ENCODE data around the gene PQBP1. TPM values are rescaled to one million over a fixed set of nuclear protein-coding genes. Genes with fewer than 3 reads are reported as not detected.

PQBP1 gene
- total RNA-seq, 1 donor from 2014 or later, result 120 TPM

DNA sequence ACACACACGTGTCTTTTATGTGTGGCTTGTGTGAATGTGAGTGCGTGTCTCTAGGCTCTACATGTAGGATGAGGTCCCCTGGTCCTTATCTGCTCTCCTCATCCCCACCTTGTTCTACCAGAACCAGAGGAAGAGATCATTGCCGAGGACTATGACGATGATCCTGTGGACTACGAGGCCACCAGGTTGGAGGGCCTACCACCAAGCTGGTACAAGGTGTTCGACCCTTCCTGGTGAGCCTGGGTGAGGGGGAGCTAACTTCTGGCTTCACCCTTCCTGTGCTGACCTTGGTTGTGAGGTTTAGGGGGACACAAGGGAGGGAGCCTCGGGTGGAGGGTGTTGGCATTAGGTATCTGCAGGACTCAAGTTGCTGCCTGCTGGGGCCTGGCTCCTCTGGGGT is 3.3 kb downstream of the PQBP1 start:
- Mint-ChIP-seq H3K27ac (ENCODE audit: unreplicated experiment) (no peak overlapping the region), H3K27me3 (ENCODE audit: unreplicated experiment) (peaks cover 5% of the 10 kb centered on the region), H3K9me3 (ENCODE audit: unreplicated experiment) (peaks cover 4% of the 10 kb centered on the region), H3K4me1 (ENCODE audit: low read depth, unreplicated experiment) (peaks cover 7% of the 10 kb centered on the region), H3K36me3 (ENCODE audit: unreplicated experiment) (no peaks in the 10 kb centered on the region), H3K4me3 (ENCODE audit: unreplicated experiment) (no peak overlapping the region)
- DNase-seq, result no peak
- TF ChIP-seq, protein P1, sequence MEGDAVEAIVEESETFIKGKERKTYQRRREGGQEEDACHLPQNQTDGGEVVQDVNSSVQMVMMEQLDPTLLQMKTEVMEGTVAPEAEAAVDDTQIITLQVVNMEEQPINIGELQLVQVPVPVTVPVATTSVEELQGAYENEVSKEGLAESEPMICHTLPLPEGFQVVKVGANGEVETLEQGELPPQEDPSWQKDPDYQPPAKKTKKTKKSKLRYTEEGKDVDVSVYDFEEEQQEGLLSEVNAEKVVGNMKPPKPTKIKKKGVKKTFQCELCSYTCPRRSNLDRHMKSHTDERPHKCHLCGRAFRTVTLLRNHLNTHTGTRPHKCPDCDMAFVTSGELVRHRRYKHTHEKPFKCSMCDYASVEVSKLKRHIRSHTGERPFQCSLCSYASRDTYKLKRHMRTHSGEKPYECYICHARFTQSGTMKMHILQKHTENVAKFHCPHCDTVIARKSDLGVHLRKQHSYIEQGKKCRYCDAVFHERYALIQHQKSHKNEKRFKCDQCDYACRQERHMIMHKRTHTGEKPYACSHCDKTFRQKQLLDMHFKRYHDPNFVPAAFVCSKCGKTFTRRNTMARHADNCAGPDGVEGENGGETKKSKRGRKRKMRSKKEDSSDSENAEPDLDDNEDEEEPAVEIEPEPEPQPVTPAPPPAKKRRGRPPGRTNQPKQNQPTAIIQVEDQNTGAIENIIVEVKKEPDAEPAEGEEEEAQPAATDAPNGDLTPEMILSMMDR (IDR thresholded peaks at IDR 0.05; ENCODE audit: partially characterized antibody, unreplicated experiment), result no peak

DNA sequence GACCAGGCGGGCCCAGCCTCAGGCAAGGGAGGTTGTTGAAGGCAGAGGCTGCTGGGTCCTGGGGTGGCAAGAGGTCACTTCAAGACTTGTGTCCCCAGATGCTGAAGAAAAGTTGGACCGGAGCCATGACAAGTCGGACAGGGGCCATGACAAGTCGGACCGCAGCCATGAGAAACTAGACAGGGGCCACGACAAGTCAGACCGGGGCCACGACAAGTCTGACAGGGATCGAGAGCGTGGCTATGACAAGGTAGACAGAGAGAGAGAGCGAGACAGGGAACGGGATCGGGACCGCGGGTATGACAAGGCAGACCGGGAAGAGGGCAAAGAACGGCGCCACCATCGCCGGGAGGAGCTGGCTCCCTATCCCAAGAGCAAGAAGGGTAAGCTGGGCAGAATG is 4.4 kb downstream of the PQBP1 start:
- peaks cover 4% of the 10 kb centered on the region for H3K9me3 Mint-ChIP-seq (ENCODE audit: unreplicated experiment)
- H3K4me1 Mint-ChIP-seq (ENCODE audit: low read depth, unreplicated experiment), result peaks cover 1% of the 10 kb centered on the region
- no peak overlapping the region for H3K27ac Mint-ChIP-seq (ENCODE audit: unreplicated experiment)
- TF ChIP-seq, protein P1 (IDR thresholded peaks at IDR 0.05; ENCODE audit: partially characterized antibody, unreplicated experiment), result no peak
- no peaks in the 10 kb centered on the region for H3K36me3 Mint-ChIP-seq (ENCODE audit: unreplicated experiment)
- no peak for DNase-seq
- H3K27me3 Mint-ChIP-seq (ENCODE audit: unreplicated experiment), result peaks cover 5% of the 10 kb centered on the region
- no peak overlapping the region for H3K4me3 Mint-ChIP-seq (ENCODE audit: unreplicated experiment)

DNA sequence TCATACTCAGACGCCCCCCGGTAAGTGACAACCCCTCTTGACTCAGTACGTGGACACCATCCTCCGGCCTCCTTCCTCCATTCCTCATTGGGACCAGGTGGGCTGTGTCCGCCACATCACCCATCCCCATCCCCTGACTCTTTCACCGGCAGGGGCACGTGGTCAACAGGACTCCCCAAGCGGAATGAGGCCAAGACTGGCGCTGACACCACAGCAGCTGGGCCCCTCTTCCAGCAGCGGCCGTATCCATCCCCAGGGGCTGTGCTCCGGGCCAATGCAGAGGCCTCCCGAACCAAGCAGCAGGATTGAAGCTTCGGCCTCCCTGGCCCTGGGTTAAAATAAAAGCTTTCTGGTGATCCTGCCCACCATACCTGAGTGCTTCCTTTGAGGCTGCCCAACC is 5.0 kb downstream of the PQBP1 start:
- H3K9me3 Mint-ChIP-seq (ENCODE audit: unreplicated experiment), result peaks cover 4% of the 10 kb centered on the region
- no peak overlapping the region for H3K27ac Mint-ChIP-seq (ENCODE audit: unreplicated experiment)
- DNase-seq, result no peak

DNA sequence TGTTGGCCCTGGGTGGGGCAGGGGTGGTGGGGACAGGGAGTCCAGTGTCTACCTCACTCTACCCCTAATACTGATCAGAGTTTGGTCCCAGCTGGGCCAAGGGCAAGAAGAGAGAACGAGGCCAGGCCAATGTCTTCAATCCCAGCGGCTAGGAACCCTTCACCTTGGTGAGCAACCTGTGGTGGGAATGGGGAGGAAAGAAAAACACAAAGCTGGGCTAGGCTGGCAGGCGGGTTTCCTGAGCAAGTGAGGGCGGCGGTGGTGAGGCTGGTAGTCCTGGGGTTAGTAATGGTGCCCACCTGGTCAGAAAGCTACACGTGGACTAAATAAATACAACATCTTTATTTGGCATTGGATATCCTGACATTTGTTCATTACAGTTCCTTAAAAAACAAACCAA is 5.6 kb downstream of the PQBP1 start:
- Mint-ChIP-seq H3K27ac (ENCODE audit: unreplicated experiment) (no peak overlapping the region), H3K27me3 (ENCODE audit: unreplicated experiment) (peaks cover 3% of the 10 kb centered on the region), H3K9me3 (ENCODE audit: unreplicated experiment) (peaks cover 4% of the 10 kb centered on the region), H3K4me1 (ENCODE audit: low read depth, unreplicated experiment) (peaks cover 1% of the 10 kb centered on the region), H3K4me3 (ENCODE audit: unreplicated experiment) (no peak overlapping the region), H3K36me3 (ENCODE audit: unreplicated experiment) (no peaks in the 10 kb centered on the region)
- TF ChIP-seq, protein P1 (IDR thresholded peaks at IDR 0.05; ENCODE audit: partially characterized antibody, unreplicated experiment), result no peak
- no peak for DNase-seq

More for the DNA sequence above, 5.0 kb downstream of the PQBP1 start:
- TF ChIP-seq, protein P1 (IDR thresholded peaks at IDR 0.05; ENCODE audit: partially characterized antibody, unreplicated experiment), result no peak
- Mint-ChIP-seq H3K27me3 (ENCODE audit: unreplicated experiment) (peaks cover 4% of the 10 kb centered on the region), H3K4me1 (ENCODE audit: low read depth, unreplicated experiment) (peaks cover 1% of the 10 kb centered on the region), H3K4me3 (ENCODE audit: unreplicated experiment) (no peak overlapping the region), H3K36me3 (ENCODE audit: unreplicated experiment) (no peaks in the 10 kb centered on the region)

DNA sequence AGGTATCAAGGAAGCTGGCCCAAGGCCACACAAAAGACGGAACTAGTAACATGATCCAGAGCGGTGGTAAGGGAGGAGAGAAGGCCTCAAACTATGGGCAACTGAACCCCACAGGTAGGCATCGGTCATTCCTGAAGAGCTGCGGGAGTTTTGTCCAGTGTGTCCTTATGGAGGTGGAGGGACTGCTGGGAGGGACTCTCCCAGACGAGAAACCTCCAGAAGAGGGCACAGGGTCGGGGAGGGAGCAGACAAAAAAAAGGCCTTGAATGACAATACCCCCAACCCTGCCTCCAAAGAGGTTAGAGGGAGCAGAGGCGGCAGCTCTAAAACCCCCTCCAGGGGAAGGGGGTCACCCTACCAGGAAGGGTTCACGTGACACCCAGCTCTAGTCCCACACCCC is 6.5 kb downstream of the PQBP1 start:
- H3K27me3 Mint-ChIP-seq (ENCODE audit: unreplicated experiment), result peaks cover 3% of the 10 kb centered on the region
- no peak overlapping the region for H3K27ac Mint-ChIP-seq (ENCODE audit: unreplicated experiment)
- DNase-seq, result no peak
- TF ChIP-seq, protein P1 (IDR thresholded peaks at IDR 0.05; ENCODE audit: partially characterized antibody, unreplicated experiment), result no peak
- no peaks in the 10 kb centered on the region for H3K36me3 Mint-ChIP-seq (ENCODE audit: unreplicated experiment)
- H3K9me3 Mint-ChIP-seq (ENCODE audit: unreplicated experiment), result peaks cover 4% of the 10 kb centered on the region
- peaks cover 1% of the 10 kb centered on the region for H3K4me1 Mint-ChIP-seq (ENCODE audit: low read depth, unreplicated experiment)
- H3K4me3 Mint-ChIP-seq (ENCODE audit: unreplicated experiment), result no peak overlapping the region

Data from glutamatergic neuron (in vitro differentiated cells).